HepG2 (cell line): ENCODE measurements around the gene SIK2. TPM values are rescaled to one million over a fixed set of nuclear protein-coding genes. Genes with fewer than 3 reads are reported as not detected.

Experiments
- ATAC-seq: fragments of 200-7000 bp; cut with Tn5 transposase; 3 replicates; pipeline ENCODE4 v1.9.1; 2020; ENCODE audit warnings: mild to moderate bottlenecking, moderate library complexity
- BruUV-seq: library from RNA; stranded (reverse); fragments of 400-500 nt; replicated peaks from 2 replicates; lab custom pipeline; 2021; lab: Mats Ljungman, UMichigan
- CTCF ChIA-PET: fragments of 300-600 bp; formaldehyde crosslinking; extraction: SDS; loops from one replicate; lab custom pipeline; 2021; ENCODE audit warnings: low total read pairs, inconsistent platforms, low intra/inter-chr PET ratio; lab: Yijun Ruan, JAX
- POLR2A ChIA-PET: fragments of 350-600 bp; sonication (Branson Sonifier 250); formaldehyde crosslinking; loops from one replicate; lab custom pipeline; 2020; ENCODE audit warnings: antibody characterized with exemption, inconsistent platforms; lab: Yijun Ruan, JAX
- DNase-seq: peaks from one replicate; pipeline ENCODE4 v3.0.0-alpha.2; 2015; ENCODE audit warnings: low spot score
- FAIRE-seq: peaks from 3 replicates; lab custom pipeline; 2011; peaks lifted over from hg19 to GRCh38; lab: Jason Lieb, UNC
- H2AFZ ChIP-seq: one replicate; pipeline ENCODE4 v1.6.1; 2011; ENCODE audit warnings: low read length, inconsistent platforms
- H3K27ac ChIP-seq: fragments of 300-600 bp; 3 replicates; pipeline ENCODE4 v1.8.0; 2011; ENCODE audit warnings: mixed run types, mild to moderate bottlenecking, mixed read lengths, low read length, inconsistent platforms; ENCODE audit not compliant: insufficient read depth; ENCODE audit errors: extremely low read length
- H3K27me3 ChIP-seq, 2 experiments: fragments of 200-600 bp in 1 of 2; 2 replicates in 1 of 2; 3 replicates in 1 of 2; pipeline versions ENCODE4 v1.6.0 to v1.8.0; 2011; ENCODE audit warnings: low read length in 2 of 2, mild to moderate bottlenecking in 2 of 2, moderate library complexity in 2 of 2, inconsistent platforms in 1 of 2; ENCODE audit not compliant: insufficient read depth in 2 of 2, control insufficient read depth in 1 of 2
- H3K36me3 ChIP-seq, 2 experiments: fragments of 200-600 bp in 1 of 2; replicated peaks in 1 of 2; 2 replicates in 1 of 2; 3 replicates in 1 of 2; pipeline versions ENCODE4 v1.5.1 to v1.8.0; 2011; ENCODE audit warnings: low read length in 2 of 2, inconsistent platforms in 1 of 2; ENCODE audit not compliant: insufficient read depth in 2 of 2, control insufficient read depth in 1 of 2
- H3K4me1 ChIP-seq: 2 replicates; pipeline ENCODE4 v1.5.1; 2012; ENCODE audit warnings: low read length, inconsistent platforms; ENCODE audit not compliant: insufficient read depth
- H3K4me2 ChIP-seq: 2 replicates; pipeline ENCODE4 v1.6.0; 2011; ENCODE audit warnings: low read depth, low read length, inconsistent platforms
- H3K4me3 ChIP-seq, 3 experiments: fragments of 200-600 bp in 1 of 3; sonication (generic), shearing (Covaris generic) in 1 of 3; replicated peaks in 1 of 3; 2 replicates each; pipeline ENCODE4 v1.5.1; 2011 to 2016; ENCODE audit warnings: low read length in 3 of 3, inconsistent platforms in 2 of 3, low read depth in 2 of 3, mild to moderate bottlenecking in 2 of 3, control low read depth in 1 of 3, mixed read lengths in 1 of 3; ENCODE audit not compliant: insufficient read depth in 1 of 3
- H3K79me2 ChIP-seq: one replicate; pipeline ENCODE4 v1.6.1; 2011; ENCODE audit warnings: low read length, inconsistent platforms; ENCODE audit not compliant: insufficient read depth
- H3K9ac ChIP-seq: 2 replicates; pipeline ENCODE4 v1.6.0; 2011; ENCODE audit warnings: mild to moderate bottlenecking, low read depth, low read length, inconsistent platforms; ENCODE audit not compliant: insufficient read depth
- H3K9me3 ChIP-seq: 2 replicates; pipeline ENCODE4 v1.5.1; 2012; ENCODE audit warnings: mild to moderate bottlenecking, low read length
- H4K20me1 ChIP-seq: 2 replicates; pipeline ENCODE4 v1.6.0; 2011; ENCODE audit warnings: inconsistent platforms, mild to moderate bottlenecking, low read length, moderate library complexity; ENCODE audit not compliant: insufficient read depth
- ASH2L ChIP-seq: fragments of 300-600, 200-600 bp; sonication (generic); IDR thresholded peaks from 2 replicates; pipeline ENCODE4 v1.7.0; 2017; ENCODE audit warnings: low read depth, mild to moderate bottlenecking, moderate library complexity, mixed read lengths, low read length; ENCODE audit not compliant: insufficient read length
- FOSL1 ChIP-seq: sonication (generic); formaldehyde crosslinking; IDR thresholded peaks from 2 replicates; pipeline ENCODE4 v1.9.0; 2021; ENCODE audit warnings: missing genetic modification reagents, borderline replicate concordance
- FOXO1 ChIP-seq: sonication (generic); formaldehyde crosslinking; IDR thresholded peaks from 2 replicates; pipeline ENCODE4 v1.4.0; 2020; ENCODE audit warnings: missing genetic modification reagents
- HDAC6 ChIP-seq: fragments of 200-600 bp; sonication (generic); IDR thresholded peaks from 2 replicates; pipeline ENCODE4 v1.7.0; 2017; ENCODE audit warnings: mild to moderate bottlenecking, antibody characterized with exemption, low read length, low read depth
- PLRG1 ChIP-seq: fragments of 450-650 bp; conservative IDR thresholded peaks from 2 replicates; pipeline ENCODE4 v1.6.1; 2016
- POGK ChIP-seq: sonication (generic); formaldehyde crosslinking; conservative IDR thresholded peaks from 2 replicates; pipeline ENCODE4 v1.8.0; 2022; ENCODE audit warnings: mild to moderate bottlenecking, moderate library complexity, missing genetic modification reagents
- SIN3B ChIP-seq: fragments of 150-350 bp; IDR thresholded peaks from 2 replicates; pipeline ENCODE4 v1.6.1; 2014; ENCODE audit warnings: low read length
- ZNF264 ChIP-seq: sonication (generic); formaldehyde crosslinking; IDR thresholded peaks from 2 replicates; pipeline ENCODE4 v1.4.0; 2020; ENCODE audit warnings: missing genetic modification reagents
- ZNF670 ChIP-seq: sonication (generic); formaldehyde crosslinking; IDR thresholded peaks from 2 replicates; pipeline ENCODE4 v1.8.0; 2022; ENCODE audit warnings: mild to moderate bottlenecking, missing genetic modification reagents, borderline replicate concordance
- ZNF674 ChIP-seq: sonication (generic); formaldehyde crosslinking; IDR thresholded peaks from 2 replicates; pipeline ENCODE4 v1.5.0; 2020; ENCODE audit warnings: low read depth, mild to moderate bottlenecking, missing genetic modification reagents
- ZNF746 ChIP-seq: sonication (generic); formaldehyde crosslinking; IDR thresholded peaks from 2 replicates; pipeline ENCODE4 v1.8.0; 2022; ENCODE audit warnings: mild to moderate bottlenecking, missing genetic modification reagents
- ZNF768 ChIP-seq: sonication (generic); formaldehyde crosslinking; IDR thresholded peaks from 2 replicates; pipeline ENCODE4 v1.4.0; 2020; ENCODE audit warnings: missing genetic modification reagents
- in situ Hi-C: cut with HindIII; loops from 2 replicates; pipeline ENCODE4 v1.10.0; 2017; ENCODE audit warnings: low pct_unique_long_range_greater_than_20kb; ENCODE audit not compliant: extremely low pct_ligation_motif_present
- intact Hi-C: fragments of 100-400 bp; cut with micrococcal nuclease; formaldehyde crosslinking; loops from one replicate; pipeline ENCODE4 v1.10.0; 2022; ENCODE audit not compliant: unreplicated experiment
- polyA plus RNA-seq, 8 experiments: library from polyadenylated mRNA; depleted of rRNA in 3 of 8; stranded (reverse) in 7 of 8; unstranded in 1 of 8; fragments of >200 nt; fragmentation: Illumina TruSeq in 4 of 8; extraction: Trizol in 4 of 8; gene quantifications; 2 replicates each; pipeline versions ENCODE4 v1.2.1 to v1.2.3, GENCODE V29; 2011 to 2016; ENCODE audit warnings: low read depth in 4 of 8, missing spikeins in 1 of 8, mixed read lengths in 1 of 8; ENCODE audit not compliant: insufficient read depth in 1 of 8
- total RNA-seq, 5 experiments: library from RNA; depleted of rRNA; stranded (reverse); fragments of >200 nt; fragmentation: Illumina TruSeq; extraction: Trizol; gene quantifications; 2 replicates each; pipeline ENCODE4 v1.2.3, GENCODE V29; 2016; ENCODE audit warnings: low read depth in 1 of 5
- TF ChIP-seq, protein P1 (sequence below): sonication (generic); formaldehyde crosslinking; IDR thresholded peaks from 2 replicates; pipeline ENCODE4 v1.4.0; 2020; ENCODE audit warnings: missing genetic modification reagents

The SIK2 gene
- total and polyA plus RNA-seq, 2 of the 13 experiments (the other 11 are each of a cell fraction or from before 2014, with no cell fraction given), result 8.1 to 15.4 TPM

DNA sequence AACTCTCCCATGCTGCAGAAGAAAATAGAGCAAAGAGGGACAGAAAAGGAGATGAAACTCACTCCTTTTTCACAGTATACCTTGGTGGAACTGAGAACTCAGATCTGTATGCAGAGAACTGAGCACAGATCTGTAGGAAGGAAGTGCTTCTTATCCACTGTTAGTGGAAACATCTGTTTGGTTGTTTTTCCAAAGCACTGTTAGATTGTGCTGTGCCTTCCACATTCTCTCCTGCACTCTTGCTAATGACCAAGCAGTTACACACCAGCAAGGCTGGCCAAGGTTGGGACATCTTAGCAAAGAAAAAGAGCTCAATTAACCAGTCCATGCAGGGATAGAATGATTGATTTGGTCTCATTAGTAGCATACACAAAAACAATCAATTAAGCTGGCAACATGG is 20.1 kb upstream of the SIK2 start:
- POLR2A ChIA-PET, result no interaction called here
- ATAC-seq (no peak), FAIRE-seq (no peak)

More for the DNA sequence above, 20.1 kb upstream of the SIK2 start:
- Histone ChIP-seq H3K9ac (no peak overlapping the region), H3K27me3 (no peaks in the 10 kb centered on the region), H3K4me1 (peaks cover 17% of the 10 kb centered on the region), H4K20me1 (no peaks in the 10 kb centered on the region), H3K9me3 (no peaks in the 10 kb centered on the region), H2AFZ (peak overlapping the region; percentile 12), H3K36me3 (no peaks in the 10 kb centered on the region), H3K79me2 (no peaks in the 10 kb centered on the region), H3K27ac (no peak overlapping the region), H3K4me3 (no peak overlapping the region), H3K4me2 (no peak overlapping the region)
- intact Hi-C loops, result loop anchor here (5.0 kb wide), 1 partner anchor 125 kb away; no protein-coding TSS in a partner anchor
- TF ChIP-seq ZNF746 (CRISPR knock-in tag), result no peak
- no peak for TF ChIP-seq FOXO1 (CRISPR knock-in tag)
- no peak for TF ChIP-seq POGK
- no peak for TF ChIP-seq SIN3B
- TF ChIP-seq ASH2L, result no peak
- no peak for TF ChIP-seq HDAC6
- no peak for TF ChIP-seq ZNF264 (CRISPR knock-in tag)
- TF ChIP-seq, protein P1, sequence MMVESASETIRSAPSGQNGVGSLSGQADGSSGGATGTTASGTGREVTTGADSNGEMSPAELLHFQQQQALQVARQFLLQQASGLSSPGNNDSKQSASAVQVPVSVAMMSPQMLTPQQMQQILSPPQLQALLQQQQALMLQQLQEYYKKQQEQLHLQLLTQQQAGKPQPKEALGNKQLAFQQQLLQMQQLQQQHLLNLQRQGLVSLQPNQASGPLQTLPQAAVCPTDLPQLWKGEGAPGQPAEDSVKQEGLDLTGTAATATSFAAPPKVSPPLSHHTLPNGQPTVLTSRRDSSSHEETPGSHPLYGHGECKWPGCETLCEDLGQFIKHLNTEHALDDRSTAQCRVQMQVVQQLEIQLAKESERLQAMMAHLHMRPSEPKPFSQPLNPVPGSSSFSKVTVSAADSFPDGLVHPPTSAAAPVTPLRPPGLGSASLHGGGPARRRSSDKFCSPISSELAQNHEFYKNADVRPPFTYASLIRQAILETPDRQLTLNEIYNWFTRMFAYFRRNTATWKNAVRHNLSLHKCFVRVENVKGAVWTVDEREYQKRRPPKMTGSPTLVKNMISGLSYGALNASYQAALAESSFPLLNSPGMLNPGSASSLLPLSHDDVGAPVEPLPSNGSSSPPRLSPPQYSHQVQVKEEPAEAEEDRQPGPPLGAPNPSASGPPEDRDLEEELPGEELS (CRISPR knock-in tag), result no peak
- TF ChIP-seq ZNF674, result no peak
- TF ChIP-seq ZNF768 (CRISPR knock-in tag), result no peak
- no peak for TF ChIP-seq ZNF670 (CRISPR knock-in tag)
- TF ChIP-seq FOSL1 (CRISPR knock-in tag), result no peak
- TF ChIP-seq PLRG1, result no peak
- in situ Hi-C loops, result no loop called here
- no TSS peak for BruUV-seq
- CTCF ChIA-PET, result no interaction called here
- DNase-seq, result no peak
